ENCODE measurements around the gene SLC35C1.

GRCh38 chr11:45833761-45834160, 28.8 kb downstream of the SLC35C1 start:
- TF ChIP-seq RORB (CRISPR knock-in tag; IDR thresholded peaks at IDR 0.05): no peak
- no peak for TF ChIP-seq CTCF (IDR thresholded peaks at IDR 0.05)
- no peak for TF ChIP-seq IRF1 (CRISPR knock-in tag; IDR thresholded peaks at IDR 0.05)
- TF ChIP-seq AR (CRISPR knock-in tag; IDR thresholded peaks at IDR 0.05): no peak
- no peak for TF ChIP-seq AFF4 (CRISPR knock-in tag; IDR thresholded peaks at IDR 0.05; ENCODE audit: borderline replicate concordance)
- no peak for TF ChIP-seq ZNF512 (CRISPR knock-in tag; IDR thresholded peaks at IDR 0.05; ENCODE audit: borderline replicate concordance)
- TF ChIP-seq MLX (CRISPR knock-in tag; IDR thresholded peaks at IDR 0.05): no peak
- TF ChIP-seq MAX (CRISPR knock-in tag; IDR thresholded peaks at IDR 0.05): no peak
- no peak for TF ChIP-seq CREB1 (CRISPR knock-in tag; IDR thresholded peaks at IDR 0.05)
- TF ChIP-seq ZBTB21 (CRISPR knock-in tag; IDR thresholded peaks at IDR 0.05; ENCODE audit: borderline replicate concordance): no peak
- TF ChIP-seq GABPB1 (CRISPR knock-in tag; IDR thresholded peaks at IDR 0.05): no peak
- no peak for TF ChIP-seq USF2 (CRISPR knock-in tag; IDR thresholded peaks at IDR 0.05)

All from WTC11 (cell line).